K562 (cell line): ENCODE data around the gene PHC3. TPM values are rescaled to one million over a fixed set of nuclear protein-coding genes. Genes with fewer than 3 reads are reported as not detected.

Experiments
- ATAC-seq: fragments of 200-7000 bp; cut with Tn5 transposase; 3 replicates; pipeline ENCODE4 v1.9.1; 2020; ENCODE audit warnings: moderate library complexity
- BruUV-seq: library from RNA; stranded (reverse); fragments of 400-500 nt; replicated peaks from 2 replicates; lab custom pipeline; 2021; lab: Mats Ljungman, UMichigan
- CTCF ChIA-PET: fragments of 300-600 bp; formaldehyde crosslinking; extraction: SDS; loops from one replicate; lab custom pipeline; 2021; ENCODE audit warnings: low intra/inter-chr PET ratio; lab: Yijun Ruan, JAX
- POLR2A ChIA-PET: fragments of 300-600, 350-650 bp; sonication (Branson Sonifier 250); formaldehyde crosslinking; extraction: SDS; loops from one replicate; lab custom pipeline; 2021; ENCODE audit warnings: antibody characterized with exemption, inconsistent platforms; lab: Yijun Ruan, JAX
- DNase-seq, 4 experiments: peaks; one replicate each; pipeline versions ENCODE4 v3.0.0 to v3.0.0-alpha.2; 2011 to 2018; ENCODE audit warnings: low spot score in 3 of 4, mixed read lengths in 3 of 4; ENCODE audit errors: extremely low read depth in 1 of 4
- FAIRE-seq: peaks from 2 replicates; lab custom pipeline; 2011; peaks lifted over from hg19 to GRCh38; lab: Jason Lieb, UNC
- H2AFZ ChIP-seq: 2 replicates; pipeline ENCODE4 v1.6.0; 2011; ENCODE audit warnings: low read depth, low read length, control low read depth, inconsistent platforms
- H3K27ac ChIP-seq: fragments of 200-600 bp; 3 replicates; pipeline ENCODE4 v1.8.0; 2011; ENCODE audit warnings: low read depth, mild to moderate bottlenecking, control low read depth, inconsistent platforms, low read length, moderate library complexity, mixed read lengths; ENCODE audit errors: extremely low read depth
- H3K27me3 ChIP-seq, 2 experiments: fragments of 300-600 bp in 1 of 2; 2 replicates in 1 of 2; 3 replicates in 1 of 2; pipeline versions ENCODE4 v1.6.0 to v1.8.0; 2011; ENCODE audit warnings: inconsistent platforms in 2 of 2, low read length in 2 of 2, mild to moderate bottlenecking in 1 of 2, mixed read lengths in 1 of 2, moderate library complexity in 1 of 2; ENCODE audit not compliant: control insufficient read depth in 2 of 2, insufficient read depth in 2 of 2
- H3K36me3 ChIP-seq: fragments of 300-600 bp; 3 replicates; pipeline ENCODE4 v1.8.0; 2011; ENCODE audit warnings: mild to moderate bottlenecking, low read length, inconsistent platforms; ENCODE audit not compliant: control insufficient read depth, insufficient read depth
- H3K4me1 ChIP-seq, 2 experiments: fragments of 200-600 bp in 1 of 2; replicated peaks in 1 of 2; 2 replicates in 1 of 2; 3 replicates in 1 of 2; pipeline versions ENCODE4 v1.5.1 to v1.8.0; 2011; ENCODE audit warnings: inconsistent platforms in 2 of 2, low read length in 2 of 2, mild to moderate bottlenecking in 1 of 2, mixed read lengths in 1 of 2, moderate library complexity in 1 of 2; ENCODE audit not compliant: control insufficient read depth in 2 of 2, insufficient read depth in 2 of 2
- H3K4me2 ChIP-seq: 2 replicates; pipeline ENCODE4 v1.6.1; 2011; ENCODE audit warnings: low read length, control low read depth, inconsistent platforms, mixed read lengths; ENCODE audit not compliant: insufficient read depth
- H3K4me3 ChIP-seq: fragments of 200-600 bp; sonication (generic), shearing (Covaris generic); 2 replicates; pipeline ENCODE4 v1.5.1; 2016; ENCODE audit warnings: control low read depth, inconsistent platforms
- H3K79me2 ChIP-seq: fragments of 200-600 bp; 3 replicates; pipeline ENCODE4 v1.8.0; 2011; ENCODE audit warnings: low read length, inconsistent platforms; ENCODE audit not compliant: control insufficient read depth, insufficient read depth
- H3K9ac ChIP-seq, 2 experiments: 2 replicates each; pipeline versions ENCODE4 v1.6.0 to v1.6.1; 2011; ENCODE audit warnings: low read depth in 2 of 2, low read length in 2 of 2, control low read depth in 1 of 2, inconsistent platforms in 1 of 2, mild to moderate bottlenecking in 1 of 2, mixed read lengths in 1 of 2; ENCODE audit not compliant: insufficient read depth in 1 of 2
- H3K9me1 ChIP-seq: one replicate; pipeline ENCODE4 v1.6.0; 2011; ENCODE audit warnings: inconsistent platforms, mild to moderate bottlenecking, low read length, moderate library complexity; ENCODE audit not compliant: control insufficient read depth, insufficient read depth
- H3K9me3 ChIP-seq: replicated peaks from 2 replicates; pipeline ENCODE4 v1.5.1; 2011; ENCODE audit warnings: low read depth, low read length, inconsistent platforms; ENCODE audit not compliant: control insufficient read depth, insufficient read depth
- H4K20me1 ChIP-seq: replicated peaks from 2 replicates; pipeline ENCODE4 v1.6.1; 2011; ENCODE audit warnings: low read length, inconsistent platforms, mixed read lengths; ENCODE audit not compliant: control insufficient read depth, insufficient read depth
- ARHGAP35 ChIP-seq: fragments of 450-650 bp; IDR thresholded peaks from 2 replicates; pipeline ENCODE4 v1.6.1; 2018; ENCODE audit not compliant: partially characterized antibody
- CHAMP1 ChIP-seq: fragments of 450-650 bp; IDR thresholded peaks from 2 replicates; pipeline ENCODE4 v1.6.1; 2016; ENCODE audit warnings: mild to moderate bottlenecking
- CREB5 ChIP-seq: fragments of 250-450 bp; sonication (Bioruptor Pico); IDR thresholded peaks from 2 replicates; pipeline ENCODE4 v1.5.0; 2020; ENCODE audit warnings: mild to moderate bottlenecking
- DMBX1 ChIP-seq: fragments of 250-450 bp; sonication (Bioruptor Pico); IDR thresholded peaks from 2 replicates; pipeline ENCODE4 v1.8.0; 2022; ENCODE audit warnings: inconsistent platforms, mild to moderate bottlenecking, moderate library complexity, borderline replicate concordance
- ETV1 ChIP-seq: fragments of 450-650 bp; conservative IDR thresholded peaks from 2 replicates; pipeline ENCODE4 v1.6.1; 2016; ENCODE audit warnings: missing genetic modification characterization, control low read depth, low read depth, missing compliant biosample characterization
- FOSL1 ChIP-seq: fragments of 200-800 bp; sonication (Bioruptor generic); conservative IDR thresholded peaks from 2 replicates; pipeline ENCODE4 v1.6.1; 2016; ENCODE audit warnings: missing genetic modification characterization, missing compliant biosample characterization
- FOXM1 ChIP-seq, 2 experiments: fragments of 450-650 bp in 1 of 2; sonication (generic) in 1 of 2; formaldehyde crosslinking in 1 of 2; IDR thresholded peaks; 2 replicates each; pipeline versions ENCODE4 v1.6.1 to v1.9.0; 2017 to 2022; ENCODE audit warnings: low read depth in 2 of 2, mild to moderate bottlenecking in 2 of 2, missing genetic modification reagents in 1 of 2, moderate library complexity in 1 of 2
- HMGXB4 ChIP-seq: sonication (generic); formaldehyde crosslinking; IDR thresholded peaks from 2 replicates; pipeline ENCODE4 v1.8.1; 2023; ENCODE audit warnings: mild to moderate bottlenecking, missing genetic modification reagents
- MIER1 ChIP-seq: fragments of 450-650 bp; IDR thresholded peaks from 2 replicates; pipeline ENCODE4 v1.6.1; 2016; ENCODE audit warnings: antibody characterized with exemption, mild to moderate bottlenecking, low read depth
- MTA3 ChIP-seq: fragments of 450-650 bp; formaldehyde crosslinking; IDR thresholded peaks from 2 replicates; pipeline ENCODE4 v1.6.1; 2017; ENCODE audit warnings: mild to moderate bottlenecking, borderline replicate concordance
- POU5F1 ChIP-seq: fragments of 150-350 bp; IDR thresholded peaks from 2 replicates; pipeline ENCODE4 v1.6.1; 2014; ENCODE audit warnings: borderline replicate concordance, low read length, low read depth, mild to moderate bottlenecking; ENCODE audit not compliant: partially characterized antibody
- RNF2 ChIP-seq: sonication (generic); IDR thresholded peaks from 2 replicates; pipeline ENCODE4 v1.6.1; 2016
- ZBTB2 ChIP-seq: fragments of 450-650 bp; IDR thresholded peaks from 2 replicates; pipeline ENCODE4 v1.6.1; 2016; ENCODE audit warnings: antibody characterized with exemption
- ZNF583 ChIP-seq: fragments of 250-450 bp; sonication (Bioruptor Pico); IDR thresholded peaks from 2 replicates; pipeline ENCODE4 v1.4.0; 2020
- ZSCAN29 ChIP-seq: fragments of 450-650 bp; IDR thresholded peaks from 2 replicates; pipeline ENCODE4 v1.6.1; 2017
- WGBS: fragments of 100-300 bp; shearing (Covaris generic); methylation state at CpG from one replicate; pipeline ENCODE4 v1.1.6; 2016; ENCODE audit warnings: low coverage, mixed read lengths; ENCODE audit not compliant: insufficient coverage; ENCODE audit errors: missing lambda C conversion rate; 5-methylcytosine and 5-hydroxymethylcytosine counted together
- in situ Hi-C: fragments of 300-500 bp; cut with MboI; formaldehyde crosslinking; loops from 4 replicates; pipeline ENCODE4 v1.15.0; 2018; ENCODE audit warnings: inconsistent platforms, mixed read lengths
- intact Hi-C: fragments of 100-400 bp; cut with micrococcal nuclease; formaldehyde crosslinking; loops from 2 replicates; pipeline ENCODE4 v1.14.2; 2022
- polyA plus RNA-seq, 8 experiments: library from polyadenylated mRNA; depleted of rRNA in 4 of 8; stranded (reverse) in 5 of 8; unstranded in 3 of 8; fragments of >200 nt; fragmentation: Nextera tagmentation in 2 of 8; fragmentation: Illumina TruSeq in 1 of 8; extraction: Ambion mirVana in 2 of 8; extraction: Trizol in 1 of 8; gene quantifications; 2 replicates each; pipeline versions ENCODE4 v1.2.1 to v1.2.3, GENCODE V29; 2011 to 2014; ENCODE audit warnings: inconsistent platforms in 1 of 8, missing spikeins in 1 of 8
- total RNA-seq, 7 experiments: library from RNA; depleted of rRNA in 6 of 7; stranded (reverse); fragments of >200 nt in 6 of 7; fragmentation: Illumina TruSeq in 2 of 7; extraction: Trizol in 2 of 7; gene quantifications; 2 replicates each; pipeline versions ENCODE4 v1.2.1 to v1.2.3, GENCODE V29; 2011 to 2021; ENCODE audit warnings: low replicate concordance in 1 of 7

The PHC3 gene
- total and polyA plus RNA-seq, 9 of the 15 experiments (the other 6 are each of a cell fraction or from before 2014, with no cell fraction given), result 3.1 to 21.6 (median 10.5) TPM

- Histone ChIP-seq H3K9me3 (no peaks in the 10 kb centered on the region), H3K9me1 (no peaks in the 10 kb centered on the region), H3K4me2 (no peak overlapping the region), H3K79me2 (no peaks in the 10 kb centered on the region)
- ATAC-seq, result no peak
- intact Hi-C loops, result no loop called here
- no peak for TF ChIP-seq DMBX1
- TF ChIP-seq POU5F1, result no peak
- TF ChIP-seq FOSL1, result no peak
- no peak for TF ChIP-seq MIER1
- TF ChIP-seq ZSCAN29, result no peak
- no peak for TF ChIP-seq ARHGAP35
- no peak for TF ChIP-seq ZBTB2
- TF ChIP-seq CREB5 (CRISPR knock-in tag), result no peak
- TF ChIP-seq RNF2, result no peak
- no peak for TF ChIP-seq MTA3
- no peak for TF ChIP-seq ETV1 (tag)
- no peak for TF ChIP-seq HMGXB4 (CRISPR knock-in tag)
- no peak for TF ChIP-seq ZNF583 (CRISPR knock-in tag)
- no peak for TF ChIP-seq CHAMP1
- TF ChIP-seq FOXM1 (IDR thresholded peaks at IDR 0.05; ENCODE audit: low read depth), result no peak
- no peak for TF ChIP-seq FOXM1 (CRISPR knock-in tag; IDR thresholded peaks at IDR 0.05; ENCODE audit: low read depth)
- TF ChIP-seq, all 486 proteins: peak for 0
- Histone ChIP-seq H3K4me3 (no peak overlapping the region), H3K4me1 (no peaks in the 10 kb centered on the region; a peak in 1 of 5 replicates), H3K36me3 (no peaks in the 10 kb centered on the region), H4K20me1 (no peaks in the 10 kb centered on the region), H2AFZ (no peak overlapping the region), H3K9ac (no peak overlapping the region), H3K27ac (no peak overlapping the region), H3K27me3 (no peaks in the 10 kb centered on the region)
- in situ Hi-C loops, result no loop called here
- DNase-seq, result no peak
- POLR2A ChIA-PET, result interaction anchor here (0.8 kb wide), 1 partner anchor 203 kb away, joined by 3 read pairs; no protein-coding TSS in a partner anchor
- WGBS, result 38% methylated on average over 5 of the region's 5 CpGs
- FAIRE-seq, result no peak
- CTCF ChIA-PET, result no interaction called here
- no TSS peak for BruUV-seq
Observed at GRCh38 chr3:170055209-170055608, 126.3 kb downstream of the PHC3 start.
